ENCODE data around the gene DOK1.

The DOK1 gene

GRCh38 chr2:74603282-74604000 lies 48.9 kb downstream of the DOK1 start:
- DNase-seq, result no peak

- DNase-seq, result no peak
Observed at GRCh38 chr2:74606927-74607326, 52.4 kb downstream of the DOK1 start.
